Measurements from ENCODE around the gene TMEM51. TPM values are rescaled to one million over a fixed set of nuclear protein-coding genes. Genes with fewer than 3 reads are reported as not detected.

Gene TMEM51
- total and polyA plus RNA-seq, 5 donors: 3.7 to 5.4 (median 4.3) TPM

DNA sequence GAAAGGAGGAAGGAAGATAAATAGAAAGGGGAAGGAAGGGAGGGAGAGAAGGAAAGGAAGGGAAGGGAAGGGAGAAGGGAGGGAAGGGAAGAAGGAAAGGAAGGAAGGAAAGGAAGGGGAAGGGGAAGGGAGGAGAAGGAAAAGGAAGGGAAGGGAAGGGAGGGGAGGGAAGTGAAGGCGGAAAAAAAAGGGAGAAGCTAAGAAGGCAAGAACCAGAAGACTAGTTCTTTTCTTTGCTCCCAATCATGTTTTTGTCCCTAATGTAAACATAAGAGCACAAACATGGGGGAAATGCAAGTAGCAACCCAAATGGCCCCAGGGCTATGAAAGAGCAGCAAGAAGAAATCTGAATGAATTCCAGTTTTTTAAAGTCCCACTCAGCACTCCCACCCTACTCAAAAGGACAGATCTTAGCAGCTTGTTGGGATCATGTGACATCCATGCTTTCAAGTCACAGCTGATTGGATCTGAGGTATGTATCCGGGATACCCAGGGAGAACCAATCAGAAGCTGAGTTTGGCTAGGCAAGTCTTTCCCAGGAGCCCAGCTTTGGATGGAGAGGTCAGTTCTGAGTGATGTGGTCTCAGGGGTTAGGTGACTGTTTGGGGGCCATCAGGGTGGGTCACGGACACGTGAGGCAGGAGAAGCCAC, 69.2 kb downstream of the TMEM51 start:
- Histone ChIP-seq H3K4me1 (ENCODE audit: control insufficient read depth, insufficient read depth, low read length) (no peaks in the 10 kb centered on the region), H3K27ac (ENCODE audit: low read length) (no peak overlapping the region), H3K4me3 (ENCODE audit: low read length) (no peak overlapping the region), H3K9me3 (ENCODE audit: control insufficient read depth, low read length) (no peaks in the 10 kb centered on the region), H3K27me3 (ENCODE audit: control insufficient read depth, insufficient read depth) (no peaks in the 10 kb centered on the region)
- intact Hi-C loops (cut with DNase I): no loop called here
- DNase-seq (no peak), ATAC-seq (no peak)
- 92% methylated on average over 4 of the region's 4 CpGs for WGBS

DNA sequence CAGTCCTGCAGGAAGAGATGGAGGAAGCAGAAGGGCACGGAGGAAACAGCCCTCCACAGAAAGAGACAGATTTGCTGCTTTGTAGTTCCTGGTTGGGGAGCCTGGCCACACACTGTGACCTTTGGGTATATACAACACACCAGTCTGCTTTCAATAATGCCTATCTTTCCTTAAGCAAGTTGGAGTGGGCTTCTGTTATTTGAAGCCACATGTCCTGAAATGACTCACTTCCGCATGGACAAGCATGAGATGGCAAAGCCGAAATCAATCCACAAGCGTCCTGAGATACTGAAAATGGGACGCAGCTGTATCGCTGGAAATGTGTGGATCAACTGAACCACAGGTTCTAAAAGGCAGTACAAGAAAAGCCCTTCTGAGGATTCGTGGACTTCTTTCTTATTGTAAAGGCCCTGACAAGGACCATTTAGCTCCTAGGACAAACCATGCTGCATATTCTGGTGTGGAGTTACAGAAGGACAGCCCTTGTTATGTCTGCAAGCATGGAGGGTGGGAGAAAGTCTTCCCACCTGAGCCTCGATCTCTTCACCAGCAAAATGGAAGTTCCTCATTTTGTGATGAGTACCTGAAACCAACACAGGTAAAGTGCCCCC, 70.8 kb downstream of the TMEM51 start:
- no peaks in the 10 kb centered on the region for H3K9me3 ChIP-seq (ENCODE audit: control insufficient read depth, low read length)
- ATAC-seq: no peak
- H3K27ac ChIP-seq (ENCODE audit: low read length): no peak overlapping the region
- no peaks in the 10 kb centered on the region for H3K4me1 ChIP-seq (ENCODE audit: control insufficient read depth, insufficient read depth, low read length)
- intact Hi-C loops (cut with DNase I): no loop called here
- no peak overlapping the region for H3K4me3 ChIP-seq (ENCODE audit: low read length)
- no peaks in the 10 kb centered on the region for H3K27me3 ChIP-seq (ENCODE audit: control insufficient read depth, insufficient read depth)
- DNase-seq: no peak
- 85% methylated on average over 8 of the region's 8 CpGs for WGBS

DNA sequence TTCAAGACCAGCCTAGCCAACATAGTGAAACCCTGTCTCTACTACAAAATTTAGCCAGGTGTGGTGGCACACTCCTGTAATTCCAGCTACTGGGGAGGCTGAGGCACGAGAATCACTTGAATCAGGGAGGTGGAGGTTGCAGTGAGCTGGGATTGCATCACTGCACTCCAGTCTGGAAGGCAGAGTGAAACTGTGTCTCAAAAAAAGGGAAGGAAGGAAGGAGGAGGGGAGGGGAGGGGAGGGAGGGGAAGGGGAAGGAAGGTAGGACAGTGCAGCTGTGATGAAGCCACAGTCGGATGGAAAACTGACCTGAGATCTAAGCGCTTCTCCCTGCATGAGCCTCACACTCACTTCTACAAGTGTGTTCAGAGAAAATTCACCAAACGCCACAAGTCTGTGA, 71.4 kb downstream of the TMEM51 start:
- no peak for ATAC-seq
- WGBS: 76% methylated on average over 4 of the region's 4 CpGs

DNA sequence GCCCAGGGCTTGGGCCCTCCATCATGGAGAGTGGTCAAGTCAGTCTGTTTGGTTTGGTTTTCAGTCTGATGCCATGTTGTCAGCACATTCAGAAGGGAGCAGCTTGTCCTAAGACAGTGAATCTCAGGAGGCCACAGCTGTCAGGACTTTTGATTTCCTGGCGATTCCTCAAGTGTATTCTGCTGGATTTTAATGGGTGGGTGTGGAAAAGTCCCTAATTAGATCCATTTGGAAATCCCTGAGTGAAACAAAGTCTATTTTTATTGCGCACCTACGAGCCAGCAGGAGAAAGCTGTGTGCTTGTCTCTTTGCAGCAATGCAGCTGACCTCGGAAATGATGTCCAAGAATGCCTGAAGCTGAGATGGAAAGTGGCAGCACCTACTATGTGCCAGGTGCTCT, 71.9 kb downstream of the TMEM51 start:
- H3K4me3 ChIP-seq (ENCODE audit: low read length): no peak overlapping the region
- intact Hi-C loops (cut with DNase I): no loop called here
- H3K9me3 ChIP-seq (ENCODE audit: control insufficient read depth, low read length): no peaks in the 10 kb centered on the region
- no peak for ATAC-seq
- H3K4me1 ChIP-seq (ENCODE audit: control insufficient read depth, insufficient read depth, low read length): no peaks in the 10 kb centered on the region
- no peak for DNase-seq
- 55% methylated on average over 4 of the region's 4 CpGs for WGBS
- no peaks in the 10 kb centered on the region for H3K27me3 ChIP-seq (ENCODE audit: control insufficient read depth, insufficient read depth)
- no peak overlapping the region for H3K27ac ChIP-seq (ENCODE audit: low read length)

More for the DNA sequence above, 71.4 kb downstream of the TMEM51 start:
- intact Hi-C loops (cut with DNase I): no loop called here
- Histone ChIP-seq H3K4me1 (ENCODE audit: control insufficient read depth, insufficient read depth, low read length) (no peaks in the 10 kb centered on the region), H3K27me3 (ENCODE audit: control insufficient read depth, insufficient read depth) (no peaks in the 10 kb centered on the region), H3K27ac (ENCODE audit: low read length) (no peak overlapping the region), H3K4me3 (ENCODE audit: low read length) (no peak overlapping the region), H3K9me3 (ENCODE audit: control insufficient read depth, low read length) (no peaks in the 10 kb centered on the region)
- DNase-seq: no peak

DNA sequence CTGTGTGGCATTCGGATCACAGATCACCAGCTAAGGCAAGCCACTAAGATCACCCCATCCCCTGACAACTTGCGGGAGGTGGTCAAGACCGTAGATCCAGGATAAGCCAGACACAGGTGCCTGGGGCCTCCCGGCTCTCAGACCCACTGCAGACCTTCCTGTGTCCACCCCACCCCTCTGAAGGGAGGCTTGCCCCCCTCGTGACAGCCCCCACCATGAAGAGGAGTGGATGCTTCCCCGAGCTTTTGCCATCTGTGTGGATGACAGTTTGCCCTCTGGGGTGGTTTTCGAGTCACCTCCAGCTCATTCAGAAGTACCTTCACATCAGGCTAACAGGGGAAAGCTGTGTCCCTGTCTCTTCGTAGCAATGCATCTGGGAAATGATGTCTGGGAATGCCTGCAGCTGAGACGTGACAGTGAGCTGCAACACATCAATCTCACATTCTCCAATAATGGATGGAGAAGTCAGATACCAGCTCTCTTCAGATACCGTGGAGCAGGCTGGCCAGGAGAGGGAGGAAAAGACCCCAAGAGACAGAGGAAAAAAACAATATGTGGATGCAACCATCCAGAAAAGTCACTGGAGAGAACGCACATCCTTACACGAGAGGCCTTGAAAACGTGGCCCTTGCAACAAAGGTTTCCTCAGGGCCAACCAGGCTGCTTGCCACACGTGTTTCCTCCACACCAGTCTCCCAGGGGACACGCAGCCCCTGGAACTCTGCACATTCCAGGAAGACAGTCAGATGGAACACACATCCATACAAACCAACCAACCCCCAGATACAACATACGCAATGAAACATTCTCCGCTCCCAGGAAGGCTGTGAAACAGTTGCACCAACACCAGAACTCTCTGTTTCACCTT, 73.1 kb downstream of the TMEM51 start:
- no peak for ATAC-seq

DNA sequence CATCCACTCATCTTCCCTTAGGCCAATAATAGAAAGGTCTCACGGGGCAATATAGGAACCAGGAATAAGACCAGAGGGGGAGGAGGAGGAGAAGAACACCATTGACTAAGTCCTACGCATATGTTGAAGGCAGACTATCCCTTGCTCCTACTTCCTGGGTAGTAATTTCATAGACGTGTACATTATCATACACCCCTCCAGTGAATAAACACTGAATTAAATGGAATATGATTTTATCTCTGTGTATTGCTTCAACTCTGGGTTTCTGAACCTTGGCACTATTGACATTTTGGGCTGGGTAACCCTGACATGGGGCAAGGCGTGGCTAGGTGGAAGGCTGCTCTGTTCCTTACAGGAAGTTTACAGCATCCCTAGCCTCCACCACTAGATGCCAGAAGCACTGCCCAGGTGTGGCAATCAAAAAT, 76.2 kb downstream of the TMEM51 start:
- intact Hi-C loops (cut with DNase I): no loop called here
- ATAC-seq: no peak
- 75% methylated on average over 4 of the region's 4 CpGs for WGBS
- H3K4me1 ChIP-seq (ENCODE audit: control insufficient read depth, insufficient read depth, low read length): no peaks in the 10 kb centered on the region
- no peak overlapping the region for H3K27ac ChIP-seq (ENCODE audit: low read length)
- no peak for DNase-seq
- no peaks in the 10 kb centered on the region for H3K27me3 ChIP-seq (ENCODE audit: control insufficient read depth, insufficient read depth)
- H3K9me3 ChIP-seq (ENCODE audit: control insufficient read depth, low read length): no peaks in the 10 kb centered on the region
- no peak overlapping the region for H3K4me3 ChIP-seq (ENCODE audit: low read length)

More for the DNA sequence above, 73.1 kb downstream of the TMEM51 start:
- Histone ChIP-seq H3K4me3 (ENCODE audit: low read length) (no peak overlapping the region), H3K4me1 (ENCODE audit: control insufficient read depth, insufficient read depth, low read length) (no peaks in the 10 kb centered on the region), H3K27ac (ENCODE audit: low read length) (no peak overlapping the region), H3K27me3 (ENCODE audit: control insufficient read depth, insufficient read depth) (no peaks in the 10 kb centered on the region), H3K9me3 (ENCODE audit: control insufficient read depth, low read length) (no peaks in the 10 kb centered on the region)
- WGBS: 50% methylated on average over 17 of the region's 17 CpGs
- DNase-seq: no peak
- intact Hi-C loops (cut with DNase I): no loop called here

DNA sequence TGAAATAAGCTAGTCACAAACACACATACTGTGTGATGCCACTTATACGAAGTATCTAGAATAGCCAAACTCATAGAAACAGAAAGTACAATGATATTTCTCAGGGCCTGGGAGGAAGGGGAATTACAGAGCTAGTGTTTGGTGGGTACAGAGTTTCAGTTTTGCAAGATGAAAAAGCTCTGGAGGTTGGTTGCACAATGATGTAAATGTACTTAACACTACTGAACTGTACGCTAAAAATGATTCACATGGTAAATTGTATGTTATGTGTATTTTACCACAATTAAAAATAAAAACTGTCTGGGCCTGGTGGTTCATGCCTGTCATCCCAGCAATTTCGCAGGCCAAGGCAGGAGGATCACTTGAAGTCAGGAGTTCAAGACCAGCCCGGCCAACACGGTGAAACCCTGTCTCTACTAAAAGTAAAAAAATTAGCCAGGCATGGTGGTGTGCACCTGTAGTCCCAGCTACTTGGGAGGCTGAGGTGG, 78.2 kb downstream of the TMEM51 start:
- Histone ChIP-seq H3K4me1 (ENCODE audit: control insufficient read depth, insufficient read depth, low read length) (no peaks in the 10 kb centered on the region), H3K9me3 (ENCODE audit: control insufficient read depth, low read length) (no peaks in the 10 kb centered on the region), H3K27ac (ENCODE audit: low read length) (no peak overlapping the region), H3K4me3 (ENCODE audit: low read length) (no peak overlapping the region), H3K27me3 (ENCODE audit: control insufficient read depth, insufficient read depth) (no peaks in the 10 kb centered on the region)
- ATAC-seq (no peak), DNase-seq (no peak)
- WGBS: 86% methylated on average over 5 of the region's 5 CpGs
- intact Hi-C loops (cut with DNase I): no loop called here

DNA sequence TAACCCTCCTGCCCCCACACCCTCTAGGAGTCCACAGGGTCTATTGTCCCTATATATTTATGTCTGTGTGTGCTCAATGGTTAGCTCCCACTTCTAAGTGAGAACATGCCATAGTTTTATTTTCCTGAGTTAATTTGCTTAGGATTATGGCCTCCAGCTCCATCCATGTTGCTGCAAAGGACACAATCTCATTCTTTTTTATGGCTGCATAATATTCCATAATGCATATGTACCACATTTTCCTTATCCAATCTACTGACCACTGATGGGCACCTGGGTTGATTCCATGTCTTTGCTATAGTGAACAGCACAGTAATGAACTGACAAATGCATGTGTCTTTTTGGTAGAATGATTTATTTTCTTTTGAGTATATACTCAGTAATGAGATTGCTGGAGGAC, 80.1 kb downstream of the TMEM51 start:
- intact Hi-C loops (cut with DNase I): no loop called here
- no peak overlapping the region for H3K27ac ChIP-seq (ENCODE audit: low read length)
- no peak for ATAC-seq
- H3K27me3 ChIP-seq (ENCODE audit: control insufficient read depth, insufficient read depth): no peaks in the 10 kb centered on the region
- no peak for DNase-seq
- no peak overlapping the region for H3K4me3 ChIP-seq (ENCODE audit: low read length)
- H3K4me1 ChIP-seq (ENCODE audit: control insufficient read depth, insufficient read depth, low read length): no peaks in the 10 kb centered on the region
- H3K9me3 ChIP-seq (ENCODE audit: control insufficient read depth, low read length): no peaks in the 10 kb centered on the region

DNA sequence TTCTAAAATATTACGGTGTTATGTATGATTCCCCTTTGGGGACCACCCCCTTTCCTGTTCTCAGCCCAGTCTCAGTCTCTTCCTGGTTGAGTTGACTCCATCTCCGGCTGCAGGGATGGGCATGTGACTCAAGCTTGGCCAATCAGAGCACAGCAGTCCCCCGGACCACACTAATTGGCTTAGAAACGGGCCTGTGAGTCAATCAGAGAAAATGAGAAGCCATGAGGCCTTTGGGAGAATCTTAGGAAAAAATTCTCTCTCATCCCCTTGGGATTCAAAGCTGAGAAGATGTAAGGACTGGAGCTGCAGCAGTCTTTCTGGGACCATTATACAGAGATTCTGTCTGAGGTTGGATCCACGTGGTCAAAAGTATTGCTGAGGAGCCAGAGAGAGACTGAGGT, 82.8 kb downstream of the TMEM51 start:
- Histone ChIP-seq H3K27me3 (ENCODE audit: control insufficient read depth, insufficient read depth) (no peaks in the 10 kb centered on the region), H3K4me3 (ENCODE audit: low read length) (no peak overlapping the region), H3K4me1 (ENCODE audit: control insufficient read depth, insufficient read depth, low read length) (no peaks in the 10 kb centered on the region), H3K27ac (ENCODE audit: low read length) (no peak overlapping the region), H3K9me3 (ENCODE audit: control insufficient read depth, low read length) (no peaks in the 10 kb centered on the region)
- DNase-seq: no peak
- intact Hi-C loops (cut with DNase I): no loop called here
- ATAC-seq: no peak
- 69% methylated on average over 5 of the region's 5 CpGs for WGBS

DNA sequence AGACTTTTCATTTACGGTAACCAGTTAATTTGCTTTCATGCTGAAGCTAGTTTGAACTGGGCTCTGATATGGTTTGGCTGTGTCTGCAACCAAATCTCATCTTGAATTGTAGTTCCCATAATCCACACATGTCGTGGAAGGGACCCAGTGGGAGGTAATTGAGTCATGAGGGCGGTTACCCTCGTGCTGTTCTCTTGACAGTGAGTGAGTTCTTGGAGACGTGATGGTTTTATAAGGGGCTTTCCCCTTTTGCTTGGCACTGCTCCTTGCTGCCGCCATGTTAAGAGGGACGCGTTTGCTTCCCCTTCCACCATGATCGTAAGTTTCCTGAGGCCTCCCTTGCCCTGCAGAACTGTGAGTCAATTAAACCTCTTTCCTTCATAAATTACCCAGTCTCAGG, 83.2 kb downstream of the TMEM51 start:
- WGBS: 87% methylated on average over 9 of the region's 9 CpGs
- no peak for ATAC-seq

DNA sequence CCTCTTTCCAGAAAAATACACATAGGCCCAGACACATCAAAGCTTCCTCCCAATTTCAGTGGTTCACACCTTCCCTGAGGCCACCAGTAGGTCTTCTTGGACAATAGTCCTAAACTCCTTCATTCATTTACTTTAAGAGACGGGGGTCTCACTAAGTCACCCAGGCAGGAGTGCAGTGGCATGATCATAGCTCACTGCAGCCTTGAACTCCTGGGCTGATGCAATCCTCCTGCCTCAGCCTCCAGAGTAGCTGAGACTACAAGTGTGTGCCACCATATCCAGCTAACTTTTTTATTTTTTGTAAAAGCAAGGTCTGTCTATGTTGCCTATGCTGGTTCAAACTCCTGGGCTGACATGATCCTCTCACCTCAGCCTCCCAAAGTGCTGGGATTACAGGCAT, 85.2 kb downstream of the TMEM51 start:
- Histone ChIP-seq H3K4me3 (ENCODE audit: low read length) (no peak overlapping the region), H3K4me1 (ENCODE audit: control insufficient read depth, insufficient read depth, low read length) (no peaks in the 10 kb centered on the region), H3K27me3 (ENCODE audit: control insufficient read depth, insufficient read depth) (no peaks in the 10 kb centered on the region), H3K27ac (ENCODE audit: low read length) (no peak overlapping the region), H3K9me3 (ENCODE audit: control insufficient read depth, low read length) (no peaks in the 10 kb centered on the region)
- intact Hi-C loops (cut with DNase I): no loop called here
- ATAC-seq (no peak), DNase-seq (no peak)
- WGBS: 96% methylated on average over 1 of the region's 1 CpG

More for the DNA sequence above, 83.2 kb downstream of the TMEM51 start:
- intact Hi-C loops (cut with DNase I): no loop called here
- Histone ChIP-seq H3K4me3 (ENCODE audit: low read length) (no peak overlapping the region), H3K4me1 (ENCODE audit: control insufficient read depth, insufficient read depth, low read length) (no peaks in the 10 kb centered on the region), H3K27ac (ENCODE audit: low read length) (no peak overlapping the region), H3K9me3 (ENCODE audit: control insufficient read depth, low read length) (no peaks in the 10 kb centered on the region), H3K27me3 (ENCODE audit: control insufficient read depth, insufficient read depth) (no peaks in the 10 kb centered on the region)
- no peak for DNase-seq

Data from right cardiac atrium (tissue), 5 donors.